ENCODE measurements around the gene RHOG.

DNA sequence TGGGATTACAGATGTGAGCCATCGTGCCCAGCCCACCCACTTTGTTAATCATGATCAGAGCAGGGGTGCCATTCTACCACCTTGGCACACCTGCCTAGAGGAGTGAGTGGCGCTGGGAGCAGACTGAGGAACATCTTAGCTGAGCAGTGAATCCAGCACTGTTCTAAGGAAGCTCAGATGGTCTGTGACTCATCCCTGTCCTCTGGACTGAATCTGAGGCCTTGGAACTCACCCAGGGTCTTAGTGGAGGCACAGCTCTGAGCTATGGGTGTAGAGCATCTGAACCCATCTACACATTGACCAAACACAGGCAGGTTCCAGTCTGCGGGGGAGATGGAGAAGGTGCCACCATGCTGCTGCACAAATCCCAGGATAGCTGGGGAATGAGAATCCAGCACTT is 17.5 kb downstream of the RHOG start:
- TF ChIP-seq POLR2A (IDR thresholded peaks at IDR 0.05; ENCODE audit: low read depth, low read length) (no peak), SPI1 (IDR thresholded peaks at IDR 0.05; ENCODE audit: low read depth, low read length) (no peak), POLR2AphosphoS5 (IDR thresholded peaks at IDR 0.05; ENCODE audit: low read depth, low read length) (no peak), PAX5 (IDR thresholded peaks at IDR 0.05; ENCODE audit: insufficient read depth, low read length, severe bottlenecking) (no peak), TAF1 (IDR thresholded peaks at IDR 0.05; ENCODE audit: low read depth, low read length) (no peak), POU2F2 (IDR thresholded peaks at IDR 0.05; ENCODE audit: low read depth, low read length) (no peak)

All from GM12891 (cell line).